ENCODE data around the gene TMEM165. TPM values are rescaled to one million over a fixed set of nuclear protein-coding genes. Genes with fewer than 3 reads are reported as not detected.

Gene TMEM165
- polyA plus RNA-seq, 3 donors, result 77.4 to 96.4 (median 92.8) TPM

GRCh38 chr4:55367084-55367722 is 28.6 kb upstream of the TMEM165 start:
- Histone ChIP-seq H3K4me3 (replicated peaks in 1 of 3; ENCODE audit: low read depth in 2 of 3, low read length in 3 of 3) (no peak overlapping the region), H3K27ac (ENCODE audit: low read depth in 1 of 2, low read length in 2 of 2) (no peak overlapping the region), H3K27me3 (ENCODE audit: control insufficient read depth in 2 of 2, insufficient read depth in 2 of 2, low read length in 2 of 2) (no peaks in the 10 kb centered on the region), H3K79me2 (ENCODE audit: insufficient read depth, low read length) (no peaks in the 10 kb centered on the region), H3K4me2 (replicated peaks; ENCODE audit: extremely low read depth, low read length, poor library complexity, severe bottlenecking) (no peak overlapping the region), H3K36me3 (replicated peaks in 1 of 2; ENCODE audit: control insufficient read depth in 1 of 2, insufficient read depth in 2 of 2, low read length in 2 of 2) (peaks cover 10 to 53% of the 10 kb centered on the region in 2 donors), H3K9ac (ENCODE audit: insufficient read depth, low read length, poor library complexity, severe bottlenecking) (no peak overlapping the region), H3K4me1 (ENCODE audit: control insufficient read depth in 1 of 2, insufficient read depth in 2 of 2, low read length in 2 of 2) (no peaks in the 10 kb centered on the region), H2AFZ (ENCODE audit: insufficient read depth, low read depth, low read length, poor library complexity, severe bottlenecking) (no peak overlapping the region), H3K9me3 (replicated peaks in 1 of 2; ENCODE audit: control insufficient read depth in 1 of 2, insufficient read depth in 1 of 2, low read length in 2 of 2) (no peaks in the 10 kb centered on the region), H4K20me1 (ENCODE audit: insufficient read depth, low read length) (no peaks in the 10 kb centered on the region)
- Mint-ChIP-seq H3K9me3 (no peaks in the 10 kb centered on the region), H3K27me3 (ENCODE audit: low read depth in 3 of 3) (peaks cover 0 to 2% (median 2%) of the 10 kb centered on the region in 3 donors), H3K4me3 (no peak overlapping the region), H3K4me1 (no peaks in the 10 kb centered on the region), H3K36me3 (peaks cover 3 to 12% of the 10 kb centered on the region in 2 donors), H3K27ac (no peak overlapping the region)
- no peak for DNase-seq
- TF ChIP-seq CTCF (IDR thresholded peaks at IDR 0.05), result no peak
- 82% methylated on average over 3 of the region's 6 CpGs for WGBS (ENCODE audit: insufficient coverage)
- intact Hi-C loops (cut with micrococcal nuclease), result no loop called here

DNA sequence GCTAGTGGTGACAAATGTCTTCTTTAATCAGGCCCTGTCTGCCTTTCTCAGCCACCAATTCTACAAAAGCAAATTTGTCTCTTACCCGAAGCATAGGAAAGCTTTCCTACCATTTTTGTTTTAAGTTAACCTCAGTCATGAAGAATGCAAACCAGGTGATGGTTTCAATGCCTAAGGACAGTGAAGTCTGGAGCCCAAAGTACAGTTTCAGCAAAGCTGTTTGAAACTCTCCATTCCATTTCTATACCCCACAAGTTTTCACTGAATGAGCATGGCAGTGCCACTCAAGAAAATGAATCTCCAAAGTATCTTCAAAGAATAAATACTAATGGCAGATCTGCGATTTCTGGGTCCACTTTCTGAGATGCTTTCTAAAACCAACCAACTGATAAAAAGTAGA is 25.8 kb upstream of the TMEM165 start:
- Histone ChIP-seq H3K4me1 (ENCODE audit: control insufficient read depth in 1 of 2, insufficient read depth in 2 of 2, low read length in 2 of 2) (no peaks in the 10 kb centered on the region), H4K20me1 (ENCODE audit: insufficient read depth, low read length) (no peaks in the 10 kb centered on the region), H2AFZ (ENCODE audit: insufficient read depth, low read depth, low read length, poor library complexity, severe bottlenecking) (no peak overlapping the region), H3K27me3 (ENCODE audit: control insufficient read depth in 2 of 2, insufficient read depth in 2 of 2, low read length in 2 of 2) (no peaks in the 10 kb centered on the region), H3K79me2 (ENCODE audit: insufficient read depth, low read length) (no peaks in the 10 kb centered on the region), H3K4me3 (replicated peaks in 1 of 3; ENCODE audit: low read depth in 2 of 3, low read length in 3 of 3) (no peak overlapping the region), H3K9ac (ENCODE audit: insufficient read depth, low read length, poor library complexity, severe bottlenecking) (no peak overlapping the region), H3K9me3 (replicated peaks in 1 of 2; ENCODE audit: control insufficient read depth in 1 of 2, insufficient read depth in 1 of 2, low read length in 2 of 2) (no peaks in the 10 kb centered on the region), H3K4me2 (replicated peaks; ENCODE audit: extremely low read depth, low read length, poor library complexity, severe bottlenecking) (no peak overlapping the region), H3K36me3 (replicated peaks in 1 of 2; ENCODE audit: control insufficient read depth in 1 of 2, insufficient read depth in 2 of 2, low read length in 2 of 2) (peaks cover 10 to 41% of the 10 kb centered on the region in 2 donors), H3K27ac (ENCODE audit: low read depth in 1 of 2, low read length in 2 of 2) (no peak overlapping the region)
- 100% methylated on average over 1 of the region's 2 CpGs for WGBS (ENCODE audit: insufficient coverage)
- no peak for TF ChIP-seq CTCF (IDR thresholded peaks at IDR 0.05)
- intact Hi-C loops (cut with micrococcal nuclease), result no loop called here
- DNase-seq, result no peak
- Mint-ChIP-seq H3K4me3 (no peak overlapping the region), H3K9me3 (no peaks in the 10 kb centered on the region), H3K27ac (no peak overlapping the region), H3K36me3 (peaks cover 4 to 10% of the 10 kb centered on the region in 2 donors), H3K27me3 (ENCODE audit: low read depth in 3 of 3) (no peaks in the 10 kb centered on the region), H3K4me1 (no peaks in the 10 kb centered on the region)
